HG03097 (cell line): Measurements from ENCODE around the gene LMNTD1.
"Not testable (repeated sequence)": the region's sequence is repeated elsewhere in the genome, so short reads cannot be mapped to it uniquely, and the experiment has no call there.

Source experiments
- ATAC-seq: cut with Tn5 transposase; IDR thresholded peaks from one replicate; pipeline ENCODE4 v1.9.1; 2021; ENCODE audit not compliant: unreplicated experiment, low FRiP score

Gene LMNTD1

GRCh38 chr12:25434515-25434914 lies 118.6 kb downstream of the LMNTD1 start:
- ATAC-seq, result no peak

GRCh38 chr12:25433581-25434325 lies 119.3 kb downstream of the LMNTD1 start:
- no peak for ATAC-seq

GRCh38 chr12:25433024-25433423 lies 120.1 kb downstream of the LMNTD1 start:
- no peak for ATAC-seq

- no peak for ATAC-seq
Observed at GRCh38 chr12:25427337-25428249, 125.5 kb downstream of the LMNTD1 start.

DNA sequence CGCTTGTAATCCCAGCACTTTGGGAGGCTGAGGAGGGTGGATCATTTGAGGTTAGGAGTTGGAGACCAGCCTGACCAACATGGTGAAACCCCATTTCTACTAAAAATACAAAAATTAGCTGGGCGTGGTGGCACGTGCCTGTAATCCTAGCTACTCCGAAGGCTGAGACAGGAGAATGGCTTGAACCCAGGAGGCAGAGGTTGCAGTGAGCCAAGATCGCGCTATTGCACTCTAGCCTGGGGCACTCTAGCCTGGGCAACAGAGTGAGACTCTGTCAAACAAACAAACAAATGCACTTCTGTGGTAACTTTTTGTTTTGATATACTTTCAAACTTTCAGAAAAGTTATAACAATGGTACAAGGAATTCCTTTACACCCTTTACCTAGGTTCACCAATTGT lies 126.3 kb downstream of the LMNTD1 start:
- not testable (repeated sequence) for ATAC-seq
